Fibroblast of pulmonary artery (primary cell): ENCODE results near the gene AMFR.

Experiments
- DNase-seq: peaks from one replicate; pipeline ENCODE4 v3.0.0-alpha.2; 2010; ENCODE audit warnings: low read depth
- H3K4me3 ChIP-seq: replicated peaks from 2 replicates; pipeline ENCODE4 v1.5.1; 2011; ENCODE audit warnings: low read depth, mild to moderate bottlenecking, control low read depth, low read length, moderate library complexity
- TF ChIP-seq, protein P1 (sequence below): IDR thresholded peaks from 2 replicates; pipeline ENCODE4 v1.5.1; 2011; ENCODE audit warnings: mild to moderate bottlenecking, control low read depth, low read length, inconsistent platforms; ENCODE audit errors: missing control alignments

AMFR gene

DNA sequence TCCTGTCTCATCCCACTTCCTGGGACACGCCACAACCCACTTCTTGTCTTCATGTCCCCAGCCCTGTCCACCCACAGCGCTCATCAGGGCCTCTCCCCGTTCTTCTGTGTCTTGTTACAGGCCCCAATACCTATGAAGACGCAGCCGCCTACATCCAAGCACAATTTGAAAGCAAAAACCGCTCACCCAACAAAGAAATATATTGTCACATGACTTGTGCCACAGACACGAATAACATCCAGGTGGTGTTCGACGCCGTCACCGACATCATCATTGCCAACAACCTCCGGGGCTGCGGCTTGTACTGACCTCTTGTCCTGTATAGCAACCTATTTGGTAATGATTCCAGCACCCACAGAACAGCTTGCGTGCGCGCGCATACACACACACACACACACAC, 70.6 kb downstream of the AMFR start:
- no peak for DNase-seq
- H3K4me3 ChIP-seq, result no peak overlapping the region
- TF ChIP-seq, protein P1, sequence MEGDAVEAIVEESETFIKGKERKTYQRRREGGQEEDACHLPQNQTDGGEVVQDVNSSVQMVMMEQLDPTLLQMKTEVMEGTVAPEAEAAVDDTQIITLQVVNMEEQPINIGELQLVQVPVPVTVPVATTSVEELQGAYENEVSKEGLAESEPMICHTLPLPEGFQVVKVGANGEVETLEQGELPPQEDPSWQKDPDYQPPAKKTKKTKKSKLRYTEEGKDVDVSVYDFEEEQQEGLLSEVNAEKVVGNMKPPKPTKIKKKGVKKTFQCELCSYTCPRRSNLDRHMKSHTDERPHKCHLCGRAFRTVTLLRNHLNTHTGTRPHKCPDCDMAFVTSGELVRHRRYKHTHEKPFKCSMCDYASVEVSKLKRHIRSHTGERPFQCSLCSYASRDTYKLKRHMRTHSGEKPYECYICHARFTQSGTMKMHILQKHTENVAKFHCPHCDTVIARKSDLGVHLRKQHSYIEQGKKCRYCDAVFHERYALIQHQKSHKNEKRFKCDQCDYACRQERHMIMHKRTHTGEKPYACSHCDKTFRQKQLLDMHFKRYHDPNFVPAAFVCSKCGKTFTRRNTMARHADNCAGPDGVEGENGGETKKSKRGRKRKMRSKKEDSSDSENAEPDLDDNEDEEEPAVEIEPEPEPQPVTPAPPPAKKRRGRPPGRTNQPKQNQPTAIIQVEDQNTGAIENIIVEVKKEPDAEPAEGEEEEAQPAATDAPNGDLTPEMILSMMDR, result no peak

DNA sequence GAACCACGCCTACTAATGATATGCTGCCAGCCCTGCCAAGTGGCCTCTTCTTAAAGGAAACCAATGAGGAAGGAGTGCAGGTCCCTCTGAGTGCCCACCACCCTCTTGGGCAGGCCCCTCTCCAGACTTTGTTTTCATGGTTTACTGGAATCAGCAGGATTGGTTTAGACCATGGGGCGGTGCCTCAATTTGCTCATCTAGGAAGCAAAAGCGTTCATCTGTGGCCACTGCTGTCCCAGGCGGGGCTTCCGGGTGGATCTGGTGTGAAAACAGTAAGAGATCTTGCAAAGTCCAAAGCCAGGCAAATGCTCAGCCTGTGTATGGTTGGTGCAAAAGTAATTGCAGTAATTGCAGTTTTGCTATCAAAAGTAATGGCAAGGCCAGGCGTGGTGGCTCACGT, 71.3 kb downstream of the AMFR start:
- DNase-seq, result no peak
- TF ChIP-seq, protein P1, result no peak
- no peak overlapping the region for H3K4me3 ChIP-seq

DNA sequence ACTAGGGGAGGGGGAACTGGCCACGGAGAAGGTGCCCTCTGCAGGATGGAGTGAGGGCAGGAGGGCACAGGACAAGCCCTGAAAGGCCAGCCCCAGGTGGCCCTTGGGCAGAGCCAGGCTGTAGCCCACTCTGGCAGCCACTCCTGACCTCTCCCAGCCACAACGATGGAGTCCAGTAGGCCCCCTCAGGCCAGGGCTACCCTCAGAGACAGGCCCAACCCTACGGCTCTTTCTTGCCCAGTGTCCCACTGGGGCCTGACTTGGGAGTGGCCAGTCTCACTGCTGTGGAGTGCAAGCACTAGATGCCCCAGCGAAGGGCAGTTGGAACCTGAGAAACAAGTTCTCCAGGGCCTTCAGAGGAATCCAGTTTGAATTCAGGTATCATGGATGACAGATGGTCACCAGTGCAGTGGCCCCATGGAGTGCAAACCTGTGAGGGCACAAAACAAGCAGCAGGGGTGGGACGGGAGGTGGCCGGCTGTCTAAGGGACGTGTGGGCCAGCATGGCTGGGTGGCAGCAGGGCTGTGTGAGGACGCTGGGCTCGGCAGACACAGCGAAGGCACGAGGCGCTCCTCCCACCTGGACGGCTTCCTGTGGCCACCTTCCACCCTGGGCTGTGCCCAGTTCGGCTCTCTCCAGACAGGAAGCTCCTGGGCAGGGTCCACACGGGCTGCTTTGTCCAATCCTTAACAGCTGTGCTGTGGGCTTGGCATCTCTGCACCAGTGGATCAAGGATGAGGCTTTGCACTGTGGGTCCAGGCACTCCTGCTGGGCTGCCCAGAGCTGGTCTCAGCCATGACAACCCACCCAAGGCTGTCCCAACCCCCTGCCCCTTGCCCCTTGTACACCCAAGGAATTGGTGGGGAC, 72.1 kb downstream of the AMFR start:
- H3K4me3 ChIP-seq, result no peak overlapping the region
- TF ChIP-seq, protein P1, result no peak
- no peak for DNase-seq

DNA sequence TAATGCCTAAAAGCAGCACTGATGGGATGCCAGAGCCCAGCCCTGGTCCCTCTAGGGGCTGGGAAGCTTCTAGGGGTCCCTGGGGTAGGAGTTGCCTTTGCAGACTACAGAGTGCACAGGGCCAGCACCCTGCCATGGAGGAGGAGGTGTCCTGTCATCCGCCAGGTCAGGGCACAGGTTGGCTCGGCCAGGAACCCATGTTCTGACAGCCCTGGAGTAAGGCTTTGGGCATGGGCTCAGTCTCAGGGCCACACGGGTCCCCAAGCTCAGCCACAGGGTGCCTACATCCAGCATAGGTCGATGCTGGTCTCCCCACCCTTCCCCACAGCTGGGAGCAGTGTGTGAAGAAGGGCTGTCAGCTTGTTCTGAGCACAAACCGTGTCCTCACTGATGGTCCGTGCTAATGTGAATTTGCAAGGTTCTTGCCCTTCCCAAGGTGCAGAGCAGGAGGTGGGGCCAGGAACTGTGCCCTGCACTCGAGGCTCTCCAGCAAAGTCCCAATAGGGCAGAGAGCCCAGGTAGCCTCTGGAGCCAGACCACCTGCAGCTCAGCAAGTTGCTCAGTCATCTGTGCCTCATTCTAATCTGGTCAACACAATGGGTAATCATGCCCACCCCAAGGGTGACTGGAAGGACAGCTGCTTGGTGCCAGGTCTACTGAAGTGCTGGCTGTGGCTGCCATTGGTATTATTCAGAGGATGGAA, 72.8 kb downstream of the AMFR start:
- no peak for DNase-seq
- no peak overlapping the region for H3K4me3 ChIP-seq
- TF ChIP-seq, protein P1, result no peak

DNA sequence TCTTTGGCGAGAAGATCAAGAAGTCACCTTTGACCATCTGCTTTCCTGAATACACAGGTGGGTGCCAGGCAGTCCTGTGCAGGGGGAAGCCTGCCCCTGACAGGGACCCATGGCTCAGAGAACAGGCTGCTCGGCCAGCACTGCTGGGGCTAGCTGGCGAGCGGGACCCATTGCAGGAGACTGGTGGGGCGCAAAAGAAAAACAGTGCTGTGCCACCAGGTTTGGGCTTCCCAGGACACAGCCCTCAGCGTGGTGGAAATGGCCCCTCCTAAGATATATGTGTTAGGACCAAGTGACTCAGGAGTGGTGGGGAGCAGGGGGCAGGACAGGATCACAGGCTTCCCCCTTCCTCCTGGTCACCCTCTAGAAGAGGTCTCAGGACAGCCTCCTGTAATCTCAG, 73.9 kb downstream of the AMFR start:
- no peak overlapping the region for H3K4me3 ChIP-seq
- no peak for DNase-seq
- TF ChIP-seq, protein P1, result no peak

DNA sequence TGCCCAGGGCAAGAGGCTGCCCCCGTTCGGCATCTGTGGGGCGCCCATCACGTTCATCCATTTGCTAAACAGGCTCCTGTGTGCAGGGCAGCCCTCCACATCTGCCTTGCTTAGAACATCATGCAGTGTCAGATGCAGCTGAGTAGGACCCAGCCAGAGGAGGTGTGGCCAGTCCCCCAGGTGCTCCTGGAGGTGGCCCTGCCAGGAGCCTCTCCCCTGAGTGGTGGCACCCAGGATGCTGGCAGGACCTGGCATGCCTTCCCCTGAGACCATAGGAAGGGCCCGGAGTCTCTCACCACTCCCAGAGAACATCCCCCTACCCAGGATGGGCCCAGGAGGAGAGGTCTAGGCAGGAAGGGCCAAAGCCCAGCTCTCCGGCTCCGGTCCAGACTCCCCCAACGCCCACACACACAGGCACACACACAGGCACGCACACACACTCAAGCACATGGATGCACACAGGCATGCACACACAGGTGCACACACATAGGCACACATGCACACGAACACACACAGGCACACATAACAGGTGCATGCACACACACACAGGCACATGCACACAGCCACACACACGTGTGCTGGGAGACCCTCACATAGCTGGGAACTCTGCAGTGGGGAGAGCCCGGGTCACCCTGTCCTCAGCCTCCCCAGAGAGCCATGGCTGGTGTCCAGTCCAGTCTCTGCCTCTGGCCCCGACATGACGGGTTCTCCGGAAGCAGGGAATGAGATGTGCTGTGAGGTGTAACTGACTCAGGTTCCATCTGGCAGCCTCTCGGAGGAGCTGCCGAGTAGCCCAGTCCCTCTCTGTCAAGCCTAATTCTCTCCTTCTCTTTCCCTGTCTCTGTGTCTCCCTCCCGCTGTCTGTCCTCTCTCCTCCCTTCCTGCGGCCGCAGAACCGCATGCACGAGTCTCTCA, 74.6 kb downstream of the AMFR start:
- no peak for DNase-seq
- H3K4me3 ChIP-seq, result no peak overlapping the region
- TF ChIP-seq, protein P1, result no peak
